Measurements from ENCODE around the gene CAB39.

The CAB39 gene

DNA sequence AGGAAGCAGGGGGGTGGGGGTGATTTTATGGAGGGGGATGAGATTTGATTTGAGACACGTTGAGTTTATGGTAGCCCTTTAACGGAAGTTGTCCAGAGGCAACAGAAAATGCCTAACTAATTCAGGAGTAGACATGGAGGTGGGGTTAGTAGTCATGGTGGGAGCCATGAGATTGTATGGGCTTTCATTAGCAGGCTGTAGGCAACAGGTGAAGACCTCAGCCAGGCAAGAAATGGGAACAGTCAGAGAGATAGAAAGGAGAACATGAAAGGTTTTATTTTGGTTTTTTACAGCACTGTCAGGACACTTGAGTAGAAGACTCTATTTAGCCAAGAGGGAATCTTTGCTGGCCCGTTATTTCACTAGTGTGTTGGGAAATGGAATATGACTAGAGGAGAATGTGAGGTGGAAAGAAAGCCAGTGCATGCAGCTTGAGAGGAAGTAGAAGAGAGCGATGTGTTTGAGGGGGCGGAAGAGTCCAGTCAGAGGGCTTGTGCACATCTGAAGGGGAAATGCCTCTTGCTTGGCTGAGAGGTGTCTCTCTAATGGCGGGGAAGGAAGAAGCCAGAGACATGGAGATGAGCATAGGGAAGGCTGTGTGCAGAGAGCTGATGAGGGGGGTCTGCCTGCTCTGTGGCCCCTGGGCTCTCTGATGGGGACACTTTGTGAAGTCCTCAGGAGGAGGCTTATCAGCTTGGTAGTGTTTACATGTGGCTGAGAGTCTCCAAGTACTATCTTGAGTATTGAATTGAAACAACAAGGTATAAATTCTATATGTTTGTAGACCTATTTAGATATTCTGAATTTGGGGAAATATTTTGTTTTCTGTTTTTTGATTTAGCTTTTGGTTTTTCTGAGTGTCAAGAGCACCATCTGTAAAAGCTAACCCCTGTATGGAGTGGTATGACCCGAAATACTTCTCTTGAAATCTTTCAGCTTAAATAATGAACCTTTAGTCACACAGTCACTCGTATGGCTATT lies 85.2 kb downstream of the CAB39 start:
- Histone ChIP-seq H3K4me1 (ENCODE audit: control insufficient read depth, insufficient read depth, low read length) (peaks cover 8% of the 10 kb centered on the region), H3K27ac (ENCODE audit: low read depth, low read length) (no peak overlapping the region), H3K9ac (ENCODE audit: low read depth, low read length) (no peak overlapping the region), H3K27me3 (ENCODE audit: control insufficient read depth, insufficient read depth, low read length) (no peaks in the 10 kb centered on the region), H3K4me3 (ENCODE audit: low read depth, low read length) (no peak overlapping the region), H3K36me3 (ENCODE audit: control insufficient read depth, insufficient read depth, low read length) (peaks cover 35% of the 10 kb centered on the region), H3K9me3 (ENCODE audit: control insufficient read depth, insufficient read depth, low read length) (no peaks in the 10 kb centered on the region)

DNA sequence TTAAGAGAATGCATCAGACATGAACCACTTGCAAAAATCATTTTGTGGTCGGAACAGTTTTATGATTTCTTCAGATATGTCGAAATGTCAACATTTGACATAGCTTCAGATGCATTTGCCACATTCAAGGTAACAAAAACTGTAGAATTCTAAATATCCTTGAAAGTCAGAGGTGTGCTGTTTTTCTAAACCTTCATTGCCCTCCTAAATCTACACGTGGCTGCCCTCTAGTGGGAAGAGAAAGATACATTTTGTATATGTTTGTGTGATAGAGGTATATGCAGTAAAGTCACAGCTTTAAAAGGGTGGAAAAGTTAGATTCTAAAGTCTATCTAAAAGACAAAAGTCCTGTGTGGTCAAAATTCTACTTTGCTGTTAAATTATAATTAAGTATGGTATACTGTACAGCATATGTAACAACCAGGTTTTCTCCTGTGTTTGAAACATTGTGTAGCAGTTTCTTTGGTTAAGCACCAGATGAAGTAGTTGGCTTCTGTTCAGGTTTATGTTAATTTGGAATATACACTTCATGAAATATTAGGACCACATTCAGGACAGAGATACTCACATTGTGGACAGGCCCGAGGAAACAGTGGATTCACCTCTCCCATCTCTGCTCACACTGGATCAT lies 86.2 kb downstream of the CAB39 start:
- Histone ChIP-seq H3K4me3 (ENCODE audit: low read depth, low read length) (no peak overlapping the region), H3K27me3 (ENCODE audit: control insufficient read depth, insufficient read depth, low read length) (no peaks in the 10 kb centered on the region), H3K4me1 (ENCODE audit: control insufficient read depth, insufficient read depth, low read length) (peaks cover 5% of the 10 kb centered on the region), H3K9ac (ENCODE audit: low read depth, low read length) (no peak overlapping the region), H3K27ac (ENCODE audit: low read depth, low read length) (no peak overlapping the region), H3K36me3 (ENCODE audit: control insufficient read depth, insufficient read depth, low read length) (peaks cover 25% of the 10 kb centered on the region), H3K9me3 (ENCODE audit: control insufficient read depth, insufficient read depth, low read length) (no peaks in the 10 kb centered on the region)

DNA sequence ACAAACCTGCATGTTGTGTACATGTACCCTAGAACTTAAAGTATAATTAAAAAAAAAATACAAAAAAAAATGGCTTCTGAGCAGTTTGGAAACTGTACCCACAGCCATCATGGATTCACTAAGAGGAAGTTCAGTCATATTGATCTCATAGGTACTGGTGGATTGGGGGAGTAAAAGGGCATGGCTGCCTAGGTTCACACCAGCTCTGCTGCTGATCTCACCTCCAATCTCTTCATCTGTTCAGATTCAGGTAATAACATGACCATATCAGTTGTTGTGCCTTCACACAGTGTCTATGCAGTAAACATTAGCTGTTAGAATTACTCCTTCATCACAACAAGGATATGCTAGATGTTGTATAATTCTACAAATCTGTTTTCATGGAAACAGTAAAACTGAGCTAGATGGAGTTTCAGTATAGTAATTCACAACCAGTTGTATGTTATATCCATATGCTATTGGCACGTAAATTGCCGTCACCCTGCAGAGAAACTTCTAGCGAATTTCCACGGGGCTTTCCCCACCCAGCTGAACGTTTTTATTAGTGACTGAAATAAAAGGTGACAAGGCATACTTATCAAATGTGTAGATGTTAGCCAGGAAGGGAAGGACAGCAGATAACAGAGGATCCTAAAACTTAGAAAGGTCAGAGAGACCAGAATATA lies 92.8 kb downstream of the CAB39 start:
- Histone ChIP-seq H3K27me3 (ENCODE audit: control insufficient read depth, insufficient read depth, low read length) (no peaks in the 10 kb centered on the region), H3K27ac (ENCODE audit: low read depth, low read length) (no peak overlapping the region), H3K9ac (ENCODE audit: low read depth, low read length) (no peak overlapping the region), H3K4me1 (ENCODE audit: control insufficient read depth, insufficient read depth, low read length) (0 out of 2 replicates have a peak, but pooled peaks cover 6% of the 10 kb centered on the region), H3K9me3 (ENCODE audit: control insufficient read depth, insufficient read depth, low read length) (no peaks in the 10 kb centered on the region), H3K36me3 (ENCODE audit: control insufficient read depth, insufficient read depth, low read length) (peaks cover 9% of the 10 kb centered on the region), H3K4me3 (ENCODE audit: low read depth, low read length) (no peak overlapping the region)

DNA sequence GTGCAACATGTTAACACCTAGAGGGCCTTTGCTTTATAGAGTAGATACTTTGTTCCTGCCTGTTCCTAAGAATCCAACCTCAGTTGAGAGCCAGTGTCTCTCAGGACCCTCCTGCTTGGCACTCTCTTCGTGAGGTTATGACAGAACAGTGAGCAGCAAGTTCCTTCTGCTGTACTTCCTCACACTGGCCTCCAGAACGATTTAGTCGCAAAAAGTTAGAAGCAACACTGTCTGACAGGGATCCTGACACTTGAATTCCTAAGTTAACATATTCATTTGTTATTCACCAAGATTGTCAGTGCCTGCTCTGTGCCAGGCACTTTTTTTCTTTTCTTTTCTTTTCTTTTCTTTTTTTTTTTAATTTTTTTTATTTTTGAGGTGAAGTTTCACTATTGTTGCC lies 95.1 kb downstream of the CAB39 start:
- Histone ChIP-seq H3K9me3 (ENCODE audit: control insufficient read depth, insufficient read depth, low read length) (no peaks in the 10 kb centered on the region), H3K36me3 (ENCODE audit: control insufficient read depth, insufficient read depth, low read length) (peaks cover 23% of the 10 kb centered on the region), H3K4me1 (ENCODE audit: control insufficient read depth, insufficient read depth, low read length) (0 out of 2 replicates have a peak, but pooled peaks cover 6% of the 10 kb centered on the region), H3K27me3 (ENCODE audit: control insufficient read depth, insufficient read depth, low read length) (no peaks in the 10 kb centered on the region), H3K27ac (ENCODE audit: low read depth, low read length) (no peak overlapping the region), H3K9ac (ENCODE audit: low read depth, low read length) (no peak overlapping the region), H3K4me3 (ENCODE audit: low read depth, low read length) (no peak overlapping the region)

DNA sequence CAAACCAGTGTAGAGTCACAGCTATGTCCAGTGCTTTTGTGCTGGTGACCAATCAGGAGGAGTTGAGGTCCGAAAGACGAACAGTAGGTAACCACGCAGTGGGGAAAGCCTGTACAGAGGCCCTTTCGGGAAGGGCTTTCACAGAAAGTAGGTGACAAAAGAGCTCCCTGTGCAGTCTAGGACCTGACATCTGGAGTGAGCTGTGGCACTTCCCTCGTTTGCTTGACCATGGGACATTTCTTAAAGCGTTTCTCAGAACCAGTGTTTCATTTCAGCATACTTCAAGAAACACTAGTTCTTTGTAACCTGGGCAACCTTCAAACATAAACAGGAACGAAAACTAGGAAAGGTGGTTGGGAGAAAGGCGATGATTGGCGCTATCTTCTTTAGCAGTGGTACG lies 96.4 kb downstream of the CAB39 start:
- peaks cover 28% of the 10 kb centered on the region for H3K36me3 ChIP-seq (ENCODE audit: control insufficient read depth, insufficient read depth, low read length)
- H3K4me3 ChIP-seq (ENCODE audit: low read depth, low read length): no peak overlapping the region
- no peaks in the 10 kb centered on the region for H3K27me3 ChIP-seq (ENCODE audit: control insufficient read depth, insufficient read depth, low read length)
- H3K27ac ChIP-seq (ENCODE audit: low read depth, low read length): no peak overlapping the region
- H3K9me3 ChIP-seq (ENCODE audit: control insufficient read depth, insufficient read depth, low read length): no peaks in the 10 kb centered on the region
- H3K4me1 ChIP-seq (ENCODE audit: control insufficient read depth, insufficient read depth, low read length): 0 out of 2 replicates have a peak, but pooled peaks cover 6% of the 10 kb centered on the region
- no peak overlapping the region for H3K9ac ChIP-seq (ENCODE audit: low read depth, low read length)

DNA sequence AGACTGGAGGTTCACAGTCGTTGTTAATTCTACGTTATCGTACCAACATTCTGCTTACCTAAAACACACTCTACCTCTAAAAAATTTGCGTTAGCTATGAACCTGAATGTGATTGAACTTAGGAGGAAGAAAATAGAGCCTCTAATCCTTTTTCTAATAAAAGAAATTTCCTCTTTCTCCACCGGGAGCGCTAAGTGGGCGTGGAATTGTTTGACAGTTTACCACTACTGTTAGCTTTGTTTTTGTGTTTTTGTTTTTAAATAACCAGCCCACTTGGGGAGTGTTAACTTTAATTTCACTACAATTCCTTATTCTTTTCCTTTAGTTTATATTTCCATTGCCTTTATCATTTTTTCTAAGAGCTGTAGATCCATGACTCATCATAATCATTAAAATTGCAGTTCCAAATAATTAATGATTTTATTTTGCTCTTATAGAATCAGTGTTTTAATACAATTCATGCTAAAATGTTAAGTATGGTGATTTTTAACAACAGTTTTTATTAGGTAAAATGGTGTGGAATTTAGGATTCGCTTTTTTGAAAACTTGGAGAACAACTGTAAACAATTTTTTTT lies 97.1 kb downstream of the CAB39 start:
- H3K4me3 ChIP-seq (ENCODE audit: low read depth, low read length): no peak overlapping the region
- no peaks in the 10 kb centered on the region for H3K9me3 ChIP-seq (ENCODE audit: control insufficient read depth, insufficient read depth, low read length)
- H3K9ac ChIP-seq (ENCODE audit: low read depth, low read length): no peak overlapping the region
- 0 out of 2 replicates have a peak, but pooled peaks cover 6% of the 10 kb centered on the region for H3K4me1 ChIP-seq (ENCODE audit: control insufficient read depth, insufficient read depth, low read length)
- H3K36me3 ChIP-seq (ENCODE audit: control insufficient read depth, insufficient read depth, low read length): peaks cover 33% of the 10 kb centered on the region
- H3K27me3 ChIP-seq (ENCODE audit: control insufficient read depth, insufficient read depth, low read length): no peaks in the 10 kb centered on the region
- H3K27ac ChIP-seq (ENCODE audit: low read depth, low read length): no peak overlapping the region

DNA sequence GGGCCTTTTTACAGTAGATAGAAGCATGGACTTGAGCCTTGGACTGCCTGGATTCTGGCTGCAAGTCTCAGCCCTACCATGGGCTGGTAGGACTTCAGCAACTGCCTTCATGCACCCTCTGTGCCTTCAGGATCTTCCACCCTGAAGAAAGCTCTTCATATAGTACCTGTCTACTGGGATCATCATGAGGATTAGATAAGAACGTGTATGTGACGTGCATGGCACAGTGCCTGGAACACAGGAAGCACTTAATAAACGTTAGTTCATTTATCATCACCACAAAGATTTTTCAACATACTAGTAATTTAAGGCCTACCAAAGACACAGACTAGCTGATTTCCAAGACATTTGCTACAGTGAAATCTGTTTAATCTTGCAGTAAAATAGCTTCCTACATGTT lies 98.9 kb downstream of the CAB39 start:
- 0 out of 2 replicates have a peak, but pooled peaks cover 6% of the 10 kb centered on the region for H3K4me1 ChIP-seq (ENCODE audit: control insufficient read depth, insufficient read depth, low read length)
- H3K27me3 ChIP-seq (ENCODE audit: control insufficient read depth, insufficient read depth, low read length): no peaks in the 10 kb centered on the region
- no peak overlapping the region for H3K27ac ChIP-seq (ENCODE audit: low read depth, low read length)
- H3K4me3 ChIP-seq (ENCODE audit: low read depth, low read length): no peak overlapping the region
- no peaks in the 10 kb centered on the region for H3K9me3 ChIP-seq (ENCODE audit: control insufficient read depth, insufficient read depth, low read length)
- H3K36me3 ChIP-seq (ENCODE audit: control insufficient read depth, insufficient read depth, low read length): peaks cover 45% of the 10 kb centered on the region
- H3K9ac ChIP-seq (ENCODE audit: low read depth, low read length): no peak overlapping the region

DNA sequence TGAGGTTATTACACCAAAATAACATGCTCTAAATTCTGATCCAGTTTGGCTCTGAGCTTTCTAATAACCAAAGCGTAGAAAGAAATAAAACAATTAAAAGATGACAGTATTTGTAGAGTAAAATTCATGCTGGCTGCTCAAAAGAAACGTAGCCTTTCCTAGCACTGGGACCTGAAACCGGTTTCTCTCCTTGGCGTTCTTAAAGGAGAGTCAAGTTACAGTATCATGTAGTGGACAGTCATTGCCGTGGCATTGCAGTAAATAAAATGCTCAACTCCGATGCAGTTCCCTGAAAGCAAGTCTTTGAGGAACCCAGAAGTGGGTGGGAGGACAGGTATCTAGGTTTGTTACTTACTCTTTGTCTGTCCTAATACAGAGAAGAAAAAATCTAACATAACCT lies 99.4 kb downstream of the CAB39 start:
- no peak overlapping the region for H3K27ac ChIP-seq (ENCODE audit: low read depth, low read length)
- H3K9me3 ChIP-seq (ENCODE audit: control insufficient read depth, insufficient read depth, low read length): no peaks in the 10 kb centered on the region
- peaks cover 51% of the 10 kb centered on the region for H3K36me3 ChIP-seq (ENCODE audit: control insufficient read depth, insufficient read depth, low read length)
- H3K4me1 ChIP-seq (ENCODE audit: control insufficient read depth, insufficient read depth, low read length): 0 out of 2 replicates have a peak, but pooled peaks cover 6% of the 10 kb centered on the region
- no peak overlapping the region for H3K4me3 ChIP-seq (ENCODE audit: low read depth, low read length)
- H3K9ac ChIP-seq (ENCODE audit: low read depth, low read length): no peak overlapping the region
- no peaks in the 10 kb centered on the region for H3K27me3 ChIP-seq (ENCODE audit: control insufficient read depth, insufficient read depth, low read length)

DNA sequence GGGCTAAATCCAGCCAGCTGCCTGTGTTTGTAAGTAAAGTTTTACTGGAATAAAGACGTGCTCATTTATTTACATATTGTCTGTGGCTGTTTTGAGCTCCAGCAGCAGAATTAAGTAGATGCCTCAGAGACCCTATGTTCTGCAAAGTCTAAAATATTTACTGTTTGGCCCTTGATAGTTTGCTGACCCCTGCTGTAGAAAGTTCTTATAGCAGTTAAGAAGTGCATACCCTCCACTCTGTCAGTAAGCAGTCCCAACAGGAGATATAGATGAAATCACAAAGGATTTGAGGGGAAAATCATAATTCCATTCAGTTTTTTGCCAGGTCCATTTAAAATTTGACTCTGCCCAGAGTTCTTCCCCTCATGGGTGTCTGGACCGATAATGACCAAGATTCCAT lies 102.0 kb downstream of the CAB39 start:
- Histone ChIP-seq H3K27ac (ENCODE audit: low read depth, low read length) (no peak overlapping the region), H3K9ac (ENCODE audit: low read depth, low read length) (no peak overlapping the region), H3K27me3 (ENCODE audit: control insufficient read depth, insufficient read depth, low read length) (no peaks in the 10 kb centered on the region), H3K9me3 (ENCODE audit: control insufficient read depth, insufficient read depth, low read length) (no peaks in the 10 kb centered on the region), H3K36me3 (ENCODE audit: control insufficient read depth, insufficient read depth, low read length) (peaks cover 76% of the 10 kb centered on the region), H3K4me3 (ENCODE audit: low read depth, low read length) (no peak overlapping the region), H3K4me1 (ENCODE audit: control insufficient read depth, insufficient read depth, low read length) (no peaks in the 10 kb centered on the region)

DNA sequence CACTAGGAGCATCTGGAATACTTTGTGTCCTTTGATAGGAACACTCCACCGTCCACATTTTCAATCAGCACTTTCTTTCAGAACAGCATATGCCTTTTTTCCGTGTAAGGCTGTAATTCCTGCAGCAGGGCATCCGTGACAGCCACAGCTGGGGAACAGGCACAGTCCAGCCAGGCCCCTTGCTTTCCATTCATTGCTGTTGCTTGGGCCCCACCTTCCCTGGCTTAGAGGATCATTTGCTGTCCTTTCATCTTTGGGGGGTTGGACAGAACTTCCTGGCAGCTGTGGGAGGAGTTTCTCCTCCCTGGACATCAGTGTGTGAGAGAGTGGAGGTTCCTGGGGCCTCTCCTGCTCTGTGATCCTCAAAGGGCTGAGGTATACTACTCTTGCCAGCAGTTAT lies 102.4 kb downstream of the CAB39 start:
- no peaks in the 10 kb centered on the region for H3K9me3 ChIP-seq (ENCODE audit: control insufficient read depth, insufficient read depth, low read length)
- no peak overlapping the region for H3K4me3 ChIP-seq (ENCODE audit: low read depth, low read length)
- no peaks in the 10 kb centered on the region for H3K27me3 ChIP-seq (ENCODE audit: control insufficient read depth, insufficient read depth, low read length)
- peaks cover 78% of the 10 kb centered on the region for H3K36me3 ChIP-seq (ENCODE audit: control insufficient read depth, insufficient read depth, low read length)
- no peak overlapping the region for H3K9ac ChIP-seq (ENCODE audit: low read depth, low read length)
- no peak overlapping the region for H3K27ac ChIP-seq (ENCODE audit: low read depth, low read length)
- no peaks in the 10 kb centered on the region for H3K4me1 ChIP-seq (ENCODE audit: control insufficient read depth, insufficient read depth, low read length)

Measured in HUES48 (cell line).